SK-N-MC (cell line): ENCODE results near the gene GRIFIN.

Source experiments
- EZH2 ChIP-seq: fragments of 200-600 bp; sonication (generic); IDR thresholded peaks from one replicate; pipeline ENCODE4 v1.6.1; 2017; ENCODE audit warnings: antibody characterized with exemption
- POLR2AphosphoS5 ChIP-seq: IDR thresholded peaks from 2 replicates; pipeline ENCODE4 v1.6.1; 2012; ENCODE audit warnings: mild to moderate bottlenecking, low read depth, low read length, borderline replicate concordance

DNA sequence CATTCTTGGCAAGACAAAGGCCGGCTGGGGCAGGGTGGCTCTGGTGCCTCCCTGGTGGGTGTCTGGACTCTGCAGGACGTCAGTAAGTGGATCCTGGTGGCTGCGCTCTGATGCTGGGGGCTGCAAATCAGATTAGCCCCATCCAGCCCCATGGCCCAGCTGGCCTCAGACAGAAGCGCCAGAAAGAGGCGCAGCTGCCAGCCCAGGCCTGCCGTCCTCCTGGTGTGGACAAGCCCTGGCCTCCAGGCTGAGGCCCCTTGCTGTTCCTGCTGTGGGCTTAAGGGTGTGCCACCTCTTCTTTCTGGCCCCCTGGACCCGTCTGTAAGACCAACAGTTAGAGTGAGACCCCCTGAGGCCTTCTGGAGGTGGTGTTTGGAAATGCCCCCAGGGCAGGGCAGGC lies 37.5 kb upstream of the GRIFIN start:
- TF ChIP-seq POLR2AphosphoS5 (no peak), EZH2 (no peak)
